HCT116 (cell line): ENCODE measurements around the gene MAPKAPK3.
A peak's percentile ranks its signal among the peaks of the same experiment; 100 is the strongest.

ENCODE experiments used
- EZH2phosphoT487 ChIP-seq: fragments of 200-600 bp; IDR thresholded peaks from 2 replicates; pipeline ENCODE4 v1.6.1; 2018; ENCODE audit warnings: antibody characterized with exemption, borderline replicate concordance
- POLR2A ChIP-seq: IDR thresholded peaks from 2 replicates; pipeline ENCODE4 v1.7.0; 2011; ENCODE audit warnings: borderline replicate concordance; ENCODE audit not compliant: insufficient read depth, insufficient read length; ENCODE audit errors: extremely low read depth
- TF ChIP-seq, protein P1 (sequence below): IDR thresholded peaks from 2 replicates; pipeline ENCODE4 v1.6.1; 2012
- TF ChIP-seq, protein P2 (sequence below), 3 experiments: fragments of 200-600 bp in 1 of 3; sonication (generic) in 1 of 3; IDR thresholded peaks in 2 of 3; conservative IDR thresholded peaks in 1 of 3; 2 replicates each; pipeline ENCODE4 v1.5.1; 2012 to 2017; ENCODE audit warnings: low read depth in 2 of 3, low read length in 2 of 3, antibody characterized with exemption in 1 of 3, borderline replicate concordance in 1 of 3, control low read depth in 1 of 3, mild to moderate bottlenecking in 1 of 3, mixed read lengths in 1 of 3, mixed run types in 1 of 3, moderate library complexity in 1 of 3; ENCODE audit not compliant: insufficient read depth in 1 of 3

DNA sequence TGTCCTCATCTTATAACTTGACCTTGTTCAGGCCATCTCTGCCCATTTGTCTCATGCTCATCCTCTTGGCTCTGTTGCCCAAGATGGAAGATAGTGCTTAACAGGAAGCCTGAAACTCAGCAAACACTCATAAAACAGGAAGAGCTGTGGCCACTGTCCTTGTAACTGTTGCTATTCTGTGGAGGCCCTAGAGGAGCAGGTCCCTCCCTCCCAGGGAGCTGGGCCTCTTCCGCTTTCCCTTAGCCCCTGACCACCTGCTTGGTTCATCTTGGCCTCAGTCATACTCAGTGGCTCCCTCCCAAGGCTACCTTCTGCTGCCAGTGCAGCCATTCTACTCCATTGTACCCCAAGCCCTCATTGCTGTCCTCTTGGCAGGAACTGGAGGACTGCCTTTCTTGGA, 3.5 kb downstream of the MAPKAPK3 start:
- TF ChIP-seq, protein P1, sequence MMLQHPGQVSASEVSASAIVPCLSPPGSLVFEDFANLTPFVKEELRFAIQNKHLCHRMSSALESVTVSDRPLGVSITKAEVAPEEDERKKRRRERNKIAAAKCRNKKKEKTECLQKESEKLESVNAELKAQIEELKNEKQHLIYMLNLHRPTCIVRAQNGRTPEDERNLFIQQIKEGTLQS: no peak
- no peak for TF ChIP-seq POLR2A
- TF ChIP-seq, protein P2, sequence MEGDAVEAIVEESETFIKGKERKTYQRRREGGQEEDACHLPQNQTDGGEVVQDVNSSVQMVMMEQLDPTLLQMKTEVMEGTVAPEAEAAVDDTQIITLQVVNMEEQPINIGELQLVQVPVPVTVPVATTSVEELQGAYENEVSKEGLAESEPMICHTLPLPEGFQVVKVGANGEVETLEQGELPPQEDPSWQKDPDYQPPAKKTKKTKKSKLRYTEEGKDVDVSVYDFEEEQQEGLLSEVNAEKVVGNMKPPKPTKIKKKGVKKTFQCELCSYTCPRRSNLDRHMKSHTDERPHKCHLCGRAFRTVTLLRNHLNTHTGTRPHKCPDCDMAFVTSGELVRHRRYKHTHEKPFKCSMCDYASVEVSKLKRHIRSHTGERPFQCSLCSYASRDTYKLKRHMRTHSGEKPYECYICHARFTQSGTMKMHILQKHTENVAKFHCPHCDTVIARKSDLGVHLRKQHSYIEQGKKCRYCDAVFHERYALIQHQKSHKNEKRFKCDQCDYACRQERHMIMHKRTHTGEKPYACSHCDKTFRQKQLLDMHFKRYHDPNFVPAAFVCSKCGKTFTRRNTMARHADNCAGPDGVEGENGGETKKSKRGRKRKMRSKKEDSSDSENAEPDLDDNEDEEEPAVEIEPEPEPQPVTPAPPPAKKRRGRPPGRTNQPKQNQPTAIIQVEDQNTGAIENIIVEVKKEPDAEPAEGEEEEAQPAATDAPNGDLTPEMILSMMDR (IDR thresholded peaks at IDR 0.05 in 2 of 3, conservative IDR thresholded peaks at IDR 0.05 in 1 of 3; ENCODE audit: borderline replicate concordance in 1 of 3, insufficient read depth in 1 of 3, low read depth in 2 of 3, low read length in 2 of 3): 0 out of 6 replicates have a peak, but pooled peaks of 1 of the 3 experiments have one; percentile 6
- no peak for TF ChIP-seq EZH2phosphoT487
